ENCODE data around the gene ITGAL. TPM values are rescaled to one million over a fixed set of nuclear protein-coding genes. Genes with fewer than 3 reads are reported as not detected.

The ITGAL gene
- total and polyA plus RNA-seq, 2 of the 13 experiments (the other 11 are each of a cell fraction or from before 2014, with no cell fraction given), result 0.86 to 1.2 TPM

DNA sequence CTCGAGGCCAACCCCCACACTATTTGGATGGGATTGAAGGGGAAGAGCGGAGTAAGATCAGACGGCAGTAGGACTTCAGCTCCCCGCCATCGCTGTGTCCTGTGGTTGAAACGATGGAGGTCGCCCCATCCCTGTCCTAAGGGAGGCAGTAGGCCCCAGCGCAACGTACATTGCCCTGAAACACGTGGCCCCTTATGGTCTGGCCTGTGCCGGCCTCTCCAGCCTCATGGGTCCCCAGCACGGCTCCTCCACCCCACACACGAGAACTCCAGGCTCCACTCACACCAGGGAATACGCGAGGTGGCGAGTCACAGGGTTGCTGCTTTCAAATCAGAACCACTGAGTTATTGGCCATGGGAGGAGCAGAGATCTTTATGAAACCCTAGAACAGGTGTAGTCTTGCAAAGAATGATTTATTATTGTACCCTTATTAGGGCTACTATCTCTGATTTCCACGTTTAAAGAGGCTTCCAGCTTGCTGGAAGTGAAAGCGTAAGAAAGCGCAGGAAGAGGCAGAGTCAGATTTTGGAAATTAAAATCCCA lies 42.0 kb upstream of the ITGAL start (continued):
- TF ChIP-seq CSRNP2 (CRISPR knock-in tag; conservative IDR thresholded peaks at IDR 0.05; ENCODE audit: low read depth) (no peak), FOXM1 (CRISPR knock-in tag; IDR thresholded peaks at IDR 0.05) (no peak; the same call in 1 of the 2 replicates), PITX1 (CRISPR knock-in tag; IDR thresholded peaks at IDR 0.05) (peak; percentile 67), ZNF569 (CRISPR knock-in tag; IDR thresholded peaks at IDR 0.05; ENCODE audit: borderline replicate concordance) (no peak), ZNF337 (CRISPR knock-in tag; IDR thresholded peaks at IDR 0.05; ENCODE audit: borderline replicate concordance, low read depth) (no peak; the same call in 1 of the 2 replicates), SALL2 (CRISPR knock-in tag; IDR thresholded peaks at IDR 0.05) (peak; percentile 27; the same call in 1 of the 2 replicates), SIN3A (IDR thresholded peaks at IDR 0.05; ENCODE audit: borderline replicate concordance, low read depth, low read length) (peak; percentile 17; the same call in 1 of the 2 replicates), NFKBIZ (CRISPR knock-in tag; IDR thresholded peaks at IDR 0.05) (no peak; the same call in 1 of the 2 replicates), KDM1A (CRISPR knock-in tag; IDR thresholded peaks at IDR 0.05) (0 out of 2 replicates have a peak, but pooled peaks have one; percentile 48), ZNF446 (CRISPR knock-in tag; IDR thresholded peaks at IDR 0.05) (no peak), RBFOX2 (IDR thresholded peaks at IDR 0.05; ENCODE audit: low read depth, low read length) (no peak), SRSF4 (IDR thresholded peaks at IDR 0.05; ENCODE audit: low read depth, low read length, poor library complexity, severe bottlenecking) (no peak), ZNF879 (CRISPR knock-in tag; IDR thresholded peaks at IDR 0.05) (no peak; the same call in none of the 2 replicates), ARID5B (CRISPR knock-in tag; IDR thresholded peaks at IDR 0.05) (peak; percentile 48; the same call in 1 of the 2 replicates), ZNF629 (CRISPR knock-in tag; conservative IDR thresholded peaks at IDR 0.05) (no peak; the same call in 1 of the 2 replicates), FOSL1 (CRISPR knock-in tag; IDR thresholded peaks at IDR 0.05; ENCODE audit: borderline replicate concordance) (no peak), ARNT (IDR thresholded peaks at IDR 0.05) (no peak)
- TF ChIP-seq, protein P1, sequence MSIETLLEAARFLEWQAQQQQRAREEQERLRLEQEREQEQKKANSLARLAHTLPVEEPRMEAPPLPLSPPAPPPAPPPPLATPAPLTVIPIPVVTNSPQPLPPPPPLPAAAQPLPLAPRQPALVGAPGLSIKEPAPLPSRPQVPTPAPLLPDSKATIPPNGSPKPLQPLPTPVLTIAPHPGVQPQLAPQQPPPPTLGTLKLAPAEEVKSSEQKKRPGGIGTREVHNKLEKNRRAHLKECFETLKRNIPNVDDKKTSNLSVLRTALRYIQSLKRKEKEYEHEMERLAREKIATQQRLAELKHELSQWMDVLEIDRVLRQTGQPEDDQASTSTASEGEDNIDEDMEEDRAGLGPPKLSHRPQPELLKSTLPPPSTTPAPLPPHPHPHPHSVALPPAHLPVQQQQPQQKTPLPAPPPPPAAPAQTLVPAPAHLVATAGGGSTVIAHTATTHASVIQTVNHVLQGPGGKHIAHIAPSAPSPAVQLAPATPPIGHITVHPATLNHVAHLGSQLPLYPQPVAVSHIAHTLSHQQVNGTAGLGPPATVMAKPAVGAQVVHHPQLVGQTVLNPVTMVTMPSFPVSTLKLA (IDR thresholded peaks at IDR 0.05), result peak; percentile 62
- TF ChIP-seq, protein P2, sequence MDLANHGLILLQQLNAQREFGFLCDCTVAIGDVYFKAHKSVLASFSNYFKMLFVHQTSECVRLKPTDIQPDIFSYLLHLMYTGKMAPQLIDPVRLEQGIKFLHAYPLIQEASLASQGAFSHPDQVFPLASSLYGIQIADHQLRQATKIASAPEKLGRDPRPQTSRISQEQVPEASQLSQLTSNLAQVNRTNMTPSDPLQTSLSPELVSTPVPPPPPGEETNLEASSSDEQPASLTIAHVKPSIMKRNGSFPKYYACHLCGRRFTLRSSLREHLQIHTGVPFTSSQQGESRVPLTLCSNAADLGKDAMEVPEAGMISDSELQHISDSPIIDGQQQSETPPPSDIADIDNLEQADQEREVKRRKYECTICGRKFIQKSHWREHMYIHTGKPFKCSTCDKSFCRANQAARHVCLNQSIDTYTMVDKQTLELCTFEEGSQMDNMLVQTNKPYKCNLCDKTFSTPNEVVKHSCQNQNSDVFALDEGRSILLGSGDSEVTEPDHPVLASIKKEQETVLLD (CRISPR knock-in tag; IDR thresholded peaks at IDR 0.05; ENCODE audit: low read depth), result 0 out of 2 replicates have a peak, but pooled peaks have one; percentile 15
- TF ChIP-seq, protein P3, sequence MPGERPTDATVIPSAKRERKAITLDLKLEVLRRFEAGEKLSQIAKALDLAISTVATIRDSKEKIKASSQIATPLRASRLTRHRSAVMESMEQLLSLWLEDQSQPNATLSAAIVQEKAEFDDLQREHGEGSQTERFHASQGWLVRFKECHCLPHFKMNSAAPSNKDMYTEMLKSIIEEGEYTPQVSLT (CRISPR knock-in tag; IDR thresholded peaks at IDR 0.05; ENCODE audit: borderline replicate concordance, low read depth), result no peak
